ENCODE measurements around the gene MAML2.

MAML2 gene

GRCh38 chr11:96284917-96285316 lies 58.1 kb downstream of the MAML2 start:
- DNase-seq (ENCODE audit: low read depth): no peak
- H3K4me3 ChIP-seq (ENCODE audit: low read length): no peak overlapping the region
- TF ChIP-seq CTCF (conservative IDR thresholded peaks at IDR 0.05; ENCODE audit: low read length): no peak

- DNase-seq (ENCODE audit: low read depth): no peak
- H3K4me3 ChIP-seq (ENCODE audit: low read length): no peak overlapping the region
These were observed 58.6 kb downstream of the MAML2 start for GRCh38 chr11:96284401-96284800.

GRCh38 chr11:96282625-96283220 lies 60.3 kb downstream of the MAML2 start:
- no peak for TF ChIP-seq CTCF (conservative IDR thresholded peaks at IDR 0.05; ENCODE audit: low read length)
- DNase-seq (ENCODE audit: low read depth): no peak
- no peak overlapping the region for H3K4me3 ChIP-seq (ENCODE audit: low read length)

More at GRCh38 chr11:96284401-96284800, 58.6 kb downstream of the MAML2 start:
- no peak for TF ChIP-seq CTCF (conservative IDR thresholded peaks at IDR 0.05; ENCODE audit: low read length)

- no peak for TF ChIP-seq CTCF (conservative IDR thresholded peaks at IDR 0.05; ENCODE audit: low read length)
- DNase-seq (ENCODE audit: low read depth): no peak
- H3K4me3 ChIP-seq (ENCODE audit: low read length): no peak overlapping the region
These were observed 62.6 kb downstream of the MAML2 start for GRCh38 chr11:96280444-96280843.

- no peak for DNase-seq (ENCODE audit: low read depth)
- TF ChIP-seq CTCF (conservative IDR thresholded peaks at IDR 0.05; ENCODE audit: low read length): no peak
- H3K4me3 ChIP-seq (ENCODE audit: low read length): no peak overlapping the region
These were observed 63.1 kb downstream of the MAML2 start for GRCh38 chr11:96279896-96280290.

- no peak for TF ChIP-seq CTCF (conservative IDR thresholded peaks at IDR 0.05; ENCODE audit: low read length)
- DNase-seq (ENCODE audit: low read depth): peak; percentile 32
- H3K4me3 ChIP-seq (ENCODE audit: low read length): no peak overlapping the region
These were observed 63.7 kb downstream of the MAML2 start for GRCh38 chr11:96279018-96279895.

Measured in AG10803 (cell line).